GM12801 (cell line): ENCODE measurements around the gene RADIL.

Source experiments
- CTCF ChIP-seq: IDR thresholded peaks from one replicate; pipeline ENCODE4 v1.5.1; 2011; ENCODE audit warnings: control low read depth; ENCODE audit not compliant: insufficient read length; ENCODE audit errors: extremely low read depth

Gene RADIL

GRCh38 chr7:4787541-4787940 is 96.0 kb downstream of the RADIL start:
- no peak for TF ChIP-seq CTCF

GRCh38 chr7:4786015-4786414 is 97.5 kb downstream of the RADIL start:
- no peak for TF ChIP-seq CTCF

- no peak for TF ChIP-seq CTCF
Observed at GRCh38 chr7:4785371-4785770, 98.1 kb downstream of the RADIL start.

GRCh38 chr7:4784799-4785198 is 98.7 kb downstream of the RADIL start:
- TF ChIP-seq CTCF = no peak

GRCh38 chr7:4783762-4784351 is 99.7 kb downstream of the RADIL start:
- no peak for TF ChIP-seq CTCF

GRCh38 chr7:4783292-4783652 is 100.2 kb downstream of the RADIL start:
- no peak for TF ChIP-seq CTCF

GRCh38 chr7:4782333-4783291 is 100.9 kb downstream of the RADIL start:
- TF ChIP-seq CTCF = no peak
